ENCODE results near the gene CLCN7. TPM values are rescaled to one million over a fixed set of nuclear protein-coding genes. Genes with fewer than 3 reads are reported as not detected.

Gene CLCN7
- total RNA-seq, 1 experiment from 2014 or later, result 70.0 TPM

DNA sequence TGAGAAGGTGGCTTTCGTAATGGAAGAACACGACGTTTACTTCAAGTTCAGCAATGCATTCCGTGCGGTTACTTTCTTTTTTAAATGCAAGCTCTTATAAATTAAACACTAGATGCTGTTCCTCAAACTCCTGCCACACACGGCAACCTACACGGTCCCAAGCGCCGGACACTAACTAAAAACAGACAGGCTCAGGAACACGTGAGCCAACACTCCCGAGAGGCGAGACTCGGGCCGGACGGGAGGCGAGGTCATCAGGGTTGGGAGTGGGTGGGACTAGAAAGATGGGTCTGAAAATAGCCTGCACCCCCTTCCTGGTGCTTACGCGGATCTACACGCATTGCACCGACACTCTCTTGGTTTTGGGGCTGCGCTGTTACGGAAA, 6.4 kb downstream of the CLCN7 start:
- Histone ChIP-seq H2AFZ (ENCODE audit: low read length) (no peak overlapping the region), H4K5ac (ENCODE audit: insufficient read length, low read depth, low read length) (no peak overlapping the region), H3K79me1 (ENCODE audit: insufficient read depth, low read depth, low read length, poor library complexity, severe bottlenecking) (peaks cover 6% of the 10 kb centered on the region), H2BK120ac (ENCODE audit: low read depth, low read length, poor library complexity, severe bottlenecking) (no peak overlapping the region), H2AK5ac (ENCODE audit: insufficient read length, low read length) (no peak overlapping the region), H3K4me2 (ENCODE audit: insufficient read depth, insufficient read length, low read length) (no peak overlapping the region), H4K20me1 (ENCODE audit: control insufficient read depth, insufficient read depth, insufficient read length) (no peaks in the 10 kb centered on the region), H2BK20ac (ENCODE audit: low read depth, low read length, poor library complexity, severe bottlenecking) (no peak overlapping the region), H3K18ac (ENCODE audit: insufficient read length, low read depth, low read length) (no peak overlapping the region), H2BK15ac (ENCODE audit: low read depth, low read length) (no peak overlapping the region), H2BK5ac (ENCODE audit: insufficient read length, low read length) (no peak overlapping the region), H3K9ac (ENCODE audit: extremely low read depth, insufficient read length, low read length) (no peak overlapping the region), H3K14ac (ENCODE audit: insufficient read depth, low read length) (no peak overlapping the region), H3K9me3 (ENCODE audit: control insufficient read depth, low read depth, low read length) (no peaks in the 10 kb centered on the region), H3K23me2 (ENCODE audit: insufficient read length, low read depth, low read length, poor library complexity, severe bottlenecking) (no peaks in the 10 kb centered on the region), H3K79me2 (ENCODE audit: insufficient read depth, low read length) (peaks cover 16% of the 10 kb centered on the region; the same call in 1 of the 2 replicates), H3K4ac (ENCODE audit: low read depth, low read length) (no peak overlapping the region), H4K91ac (ENCODE audit: insufficient read length, low read depth, low read length) (no peak overlapping the region), H3K56ac (ENCODE audit: insufficient read length, low read depth, low read length) (no peak overlapping the region), H3K27me3 (ENCODE audit: insufficient read depth, low read length) (no peaks in the 10 kb centered on the region), H2BK12ac (ENCODE audit: insufficient read length, low read depth, low read length) (no peak overlapping the region), H3K27ac (ENCODE audit: insufficient read length, low read depth, low read length) (no peak overlapping the region), H3K23ac (ENCODE audit: insufficient read length, low read depth, low read length) (no peak overlapping the region), H4K8ac (replicated peaks; ENCODE audit: insufficient read length, low read depth, low read length) (no peak overlapping the region), H3T11ph (ENCODE audit: low read length) (no peak overlapping the region), H3K4me1 (ENCODE audit: insufficient read depth, low read length) (no peaks in the 10 kb centered on the region)
- Mint-ChIP-seq H3K27ac (no peak overlapping the region), H3K9me3 (no peaks in the 10 kb centered on the region), H3K27me3 (ENCODE audit: low read depth) (no peaks in the 10 kb centered on the region), H3K4me3 (no peak overlapping the region), H3K4me1 (peaks cover 7 to 10% of the 10 kb centered on the region in 2 experiments), H3K36me3 (ENCODE audit: insufficient read depth in 1 of 3, low read depth in 3 of 3) (peaks cover 0 to 5% (median 0%) of the 10 kb centered on the region in 3 experiments; a peak in 2 of 7 replicates)
- DNase-seq, result no peak
- WGBS (ENCODE audit: extremely low coverage, insufficient read length, low lambda C conversion rate), result no CpG with 5 or more reads among the region's 22 CpGs
- TF ChIP-seq, protein P1, sequence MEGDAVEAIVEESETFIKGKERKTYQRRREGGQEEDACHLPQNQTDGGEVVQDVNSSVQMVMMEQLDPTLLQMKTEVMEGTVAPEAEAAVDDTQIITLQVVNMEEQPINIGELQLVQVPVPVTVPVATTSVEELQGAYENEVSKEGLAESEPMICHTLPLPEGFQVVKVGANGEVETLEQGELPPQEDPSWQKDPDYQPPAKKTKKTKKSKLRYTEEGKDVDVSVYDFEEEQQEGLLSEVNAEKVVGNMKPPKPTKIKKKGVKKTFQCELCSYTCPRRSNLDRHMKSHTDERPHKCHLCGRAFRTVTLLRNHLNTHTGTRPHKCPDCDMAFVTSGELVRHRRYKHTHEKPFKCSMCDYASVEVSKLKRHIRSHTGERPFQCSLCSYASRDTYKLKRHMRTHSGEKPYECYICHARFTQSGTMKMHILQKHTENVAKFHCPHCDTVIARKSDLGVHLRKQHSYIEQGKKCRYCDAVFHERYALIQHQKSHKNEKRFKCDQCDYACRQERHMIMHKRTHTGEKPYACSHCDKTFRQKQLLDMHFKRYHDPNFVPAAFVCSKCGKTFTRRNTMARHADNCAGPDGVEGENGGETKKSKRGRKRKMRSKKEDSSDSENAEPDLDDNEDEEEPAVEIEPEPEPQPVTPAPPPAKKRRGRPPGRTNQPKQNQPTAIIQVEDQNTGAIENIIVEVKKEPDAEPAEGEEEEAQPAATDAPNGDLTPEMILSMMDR (conservative IDR thresholded peaks at IDR 0.05), result no peak
